Lower lobe of right lung (tissue), 2 donors: ENCODE measurements around the gene RAC3. TPM values are rescaled to one million over a fixed set of nuclear protein-coding genes. Genes with fewer than 3 reads are reported as not detected.

Source experiments
- ATAC-seq, 2 donors: fragments of 200-7000 bp; cut with Tn5 transposase; one replicate each; pipeline ENCODE4 v1.9.1; 2020 to 2022; ENCODE audit warnings: mild to moderate bottlenecking in 2 of 2, moderate library complexity in 2 of 2
- DNase-seq: peaks from one replicate; pipeline ENCODE4 v3.0.0-alpha.2; 2020
- H3K27ac ChIP-seq: fragments of 200-600 bp; one replicate; pipeline ENCODE4 v1.8.0; 2022
- H3K27me3 ChIP-seq: fragments of 200-600 bp; one replicate; pipeline ENCODE4 v1.8.0; 2022; ENCODE audit warnings: low read depth
- H3K36me3 ChIP-seq: fragments of 200-600 bp; one replicate; pipeline ENCODE4 v1.8.0; 2022; ENCODE audit warnings: mild to moderate bottlenecking
- H3K4me1 ChIP-seq: fragments of 200-600 bp; one replicate; pipeline ENCODE4 v1.8.0; 2022
- H3K4me3 ChIP-seq: fragments of 200-600 bp; one replicate; pipeline ENCODE4 v1.8.0; 2022; ENCODE audit warnings: mild to moderate bottlenecking
- H3K9me3 ChIP-seq: fragments of 200-600 bp; one replicate; pipeline ENCODE4 v1.8.0; 2022
- intact Hi-C: fragments of 100-400 bp; cut with DNase I; formaldehyde crosslinking; loops from one replicate; pipeline ENCODE4 v1.11.0; 2022
- total RNA-seq: library from RNA; stranded (reverse); fragmentation: NEBNext Ultra II Directional; extraction: Animal tissue kit (Norgen Biotek cat#: 25700); gene quantifications from one replicate; pipeline ENCODE4 v1.2.1, GENCODE V29; 2021
- TF ChIP-seq, protein P1 (sequence below): fragments of 200-600 bp; IDR thresholded peaks from one replicate; pipeline ENCODE4 v1.8.0; 2022; ENCODE audit warnings: antibody characterized with exemption, mild to moderate bottlenecking
- donor health status: DM: no; HTN: yes; CAD: no; lungs with severe emphysema.

The RAC3 gene
- total RNA-seq, 1 donor from 2014 or later: 2.8 TPM

DNA sequence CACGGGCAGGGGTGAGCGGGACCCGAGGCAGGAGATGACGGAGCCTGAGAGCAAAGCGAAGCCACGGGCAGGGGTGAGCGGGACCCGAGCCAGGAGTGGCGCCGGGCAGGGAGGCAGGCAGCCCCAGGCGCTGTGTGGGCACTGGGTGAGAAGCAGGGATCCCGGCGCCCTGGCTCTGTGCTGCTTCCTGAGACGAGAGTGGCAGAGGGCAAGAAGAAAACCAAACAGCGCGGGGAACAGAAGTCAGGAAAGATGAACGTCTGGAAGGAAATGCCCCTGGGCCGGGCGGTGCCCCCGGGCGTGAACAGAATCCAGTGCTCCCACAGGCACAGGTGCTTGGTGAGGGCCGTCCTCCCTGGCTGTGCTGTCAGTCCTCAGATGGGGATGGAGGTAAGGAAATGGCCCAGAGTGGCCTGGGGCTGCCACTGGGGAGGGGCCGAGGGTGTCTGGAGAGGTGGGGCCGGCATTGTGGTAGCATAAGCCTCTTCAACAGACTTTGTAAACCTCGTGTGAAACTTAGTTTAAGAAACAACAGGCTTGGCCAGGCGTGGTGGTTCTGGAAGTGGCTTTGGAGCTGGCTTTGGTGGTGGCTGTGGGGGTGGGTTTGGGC lies 44.2 kb upstream of the RAC3 start:
- no peak overlapping the region for H3K27ac ChIP-seq
- H3K4me1 ChIP-seq: peaks cover 14% of the 10 kb centered on the region
- H3K36me3 ChIP-seq: peaks cover 33% of the 10 kb centered on the region
- intact Hi-C loops: no loop called here
- TF ChIP-seq, protein P1, sequence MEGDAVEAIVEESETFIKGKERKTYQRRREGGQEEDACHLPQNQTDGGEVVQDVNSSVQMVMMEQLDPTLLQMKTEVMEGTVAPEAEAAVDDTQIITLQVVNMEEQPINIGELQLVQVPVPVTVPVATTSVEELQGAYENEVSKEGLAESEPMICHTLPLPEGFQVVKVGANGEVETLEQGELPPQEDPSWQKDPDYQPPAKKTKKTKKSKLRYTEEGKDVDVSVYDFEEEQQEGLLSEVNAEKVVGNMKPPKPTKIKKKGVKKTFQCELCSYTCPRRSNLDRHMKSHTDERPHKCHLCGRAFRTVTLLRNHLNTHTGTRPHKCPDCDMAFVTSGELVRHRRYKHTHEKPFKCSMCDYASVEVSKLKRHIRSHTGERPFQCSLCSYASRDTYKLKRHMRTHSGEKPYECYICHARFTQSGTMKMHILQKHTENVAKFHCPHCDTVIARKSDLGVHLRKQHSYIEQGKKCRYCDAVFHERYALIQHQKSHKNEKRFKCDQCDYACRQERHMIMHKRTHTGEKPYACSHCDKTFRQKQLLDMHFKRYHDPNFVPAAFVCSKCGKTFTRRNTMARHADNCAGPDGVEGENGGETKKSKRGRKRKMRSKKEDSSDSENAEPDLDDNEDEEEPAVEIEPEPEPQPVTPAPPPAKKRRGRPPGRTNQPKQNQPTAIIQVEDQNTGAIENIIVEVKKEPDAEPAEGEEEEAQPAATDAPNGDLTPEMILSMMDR: no peak
- no peak overlapping the region for H3K4me3 ChIP-seq
- no peaks in the 10 kb centered on the region for H3K27me3 ChIP-seq
- DNase-seq (peak; percentile 38), ATAC-seq (no peak)
- no peaks in the 10 kb centered on the region for H3K9me3 ChIP-seq

DNA sequence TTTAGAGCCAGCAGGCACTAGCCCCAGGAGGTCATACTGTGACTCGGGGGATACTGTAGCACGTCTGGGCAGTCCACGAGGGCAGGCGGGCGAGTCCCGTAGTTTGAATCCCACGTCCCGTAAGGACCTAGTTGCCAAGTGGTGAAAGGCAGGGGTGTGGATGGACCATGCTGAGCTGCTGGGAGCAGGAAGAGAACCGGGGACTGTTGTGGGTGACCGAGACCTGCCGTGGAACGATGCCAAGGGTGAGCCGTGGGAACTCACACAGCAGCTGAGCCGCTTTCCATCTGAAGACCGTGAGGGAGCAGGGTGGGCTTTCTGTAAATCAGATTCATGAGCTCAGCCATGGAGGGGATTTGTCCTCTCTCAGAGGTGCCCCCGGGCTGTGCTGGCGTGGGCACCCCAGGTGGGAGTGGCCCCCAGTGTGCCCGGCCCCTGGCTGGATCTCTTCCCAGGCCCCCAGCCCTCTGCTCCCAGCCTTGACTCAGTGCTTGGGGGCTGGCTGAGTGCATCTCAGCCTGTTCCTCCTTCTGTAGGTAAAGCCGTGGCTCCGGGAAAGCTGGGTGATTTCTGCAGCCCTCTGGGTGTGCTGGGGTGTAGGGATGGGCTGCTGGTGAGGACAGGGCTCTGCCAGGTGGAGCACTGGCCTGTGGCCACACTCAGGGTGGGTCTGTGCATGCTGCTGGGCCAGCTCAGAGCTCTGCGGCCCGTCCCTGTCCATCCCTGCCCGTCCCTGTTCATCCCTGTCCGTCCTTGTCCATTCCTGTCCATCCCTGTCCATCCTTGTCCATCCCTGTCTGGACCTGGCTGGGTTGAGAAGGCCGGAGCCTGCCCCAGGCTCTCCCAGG lies 40.4 kb upstream of the RAC3 start:
- peak overlapping the region; percentile 73 for H3K27ac ChIP-seq
- peaks cover 15% of the 10 kb centered on the region for H3K36me3 ChIP-seq
- H3K4me1 ChIP-seq: peaks cover 45% of the 10 kb centered on the region
- H3K9me3 ChIP-seq: no peaks in the 10 kb centered on the region
- ATAC-seq: peak; percentile 1 to 2
- intact Hi-C loops: no loop called here
- TF ChIP-seq, protein P1: no peak
- no peak overlapping the region for H3K4me3 ChIP-seq
- no peaks in the 10 kb centered on the region for H3K27me3 ChIP-seq
- no peak for DNase-seq

DNA sequence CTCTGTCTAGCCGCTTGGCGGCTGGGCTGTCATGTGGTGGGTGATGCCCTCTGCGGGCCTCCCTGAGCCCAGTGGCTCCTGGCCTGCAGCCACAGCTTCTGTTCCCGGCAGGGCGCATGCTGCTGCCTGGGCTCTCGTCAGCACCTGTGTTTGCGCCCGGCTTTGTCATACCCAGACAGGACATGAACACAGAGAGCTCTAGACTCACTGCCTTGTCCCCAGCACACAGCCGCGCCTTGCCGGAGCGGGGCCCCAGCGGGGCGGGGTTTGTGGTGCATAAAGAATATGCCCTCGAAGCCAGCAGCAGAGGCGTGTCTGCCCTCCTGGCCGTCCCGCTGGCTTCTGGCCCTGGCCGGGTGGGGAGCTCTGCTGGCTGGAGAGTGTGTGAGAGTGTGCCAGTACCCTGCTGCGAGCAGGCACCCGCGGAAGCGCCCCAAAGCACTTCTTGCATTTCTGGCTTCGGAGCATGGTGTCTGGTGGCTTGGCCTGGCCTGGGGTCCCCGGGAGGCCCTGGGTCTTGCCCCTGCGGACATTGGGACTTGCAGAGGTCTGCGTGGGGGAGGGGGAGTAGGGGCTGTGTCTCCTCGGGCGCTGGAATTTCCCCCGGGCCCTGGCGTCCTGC lies 39.7 kb upstream of the RAC3 start:
- Histone ChIP-seq H3K4me1 (peaks cover 45% of the 10 kb centered on the region), H3K36me3 (peaks cover 11% of the 10 kb centered on the region), H3K4me3 (peak overlapping the region; percentile 21)

DNA sequence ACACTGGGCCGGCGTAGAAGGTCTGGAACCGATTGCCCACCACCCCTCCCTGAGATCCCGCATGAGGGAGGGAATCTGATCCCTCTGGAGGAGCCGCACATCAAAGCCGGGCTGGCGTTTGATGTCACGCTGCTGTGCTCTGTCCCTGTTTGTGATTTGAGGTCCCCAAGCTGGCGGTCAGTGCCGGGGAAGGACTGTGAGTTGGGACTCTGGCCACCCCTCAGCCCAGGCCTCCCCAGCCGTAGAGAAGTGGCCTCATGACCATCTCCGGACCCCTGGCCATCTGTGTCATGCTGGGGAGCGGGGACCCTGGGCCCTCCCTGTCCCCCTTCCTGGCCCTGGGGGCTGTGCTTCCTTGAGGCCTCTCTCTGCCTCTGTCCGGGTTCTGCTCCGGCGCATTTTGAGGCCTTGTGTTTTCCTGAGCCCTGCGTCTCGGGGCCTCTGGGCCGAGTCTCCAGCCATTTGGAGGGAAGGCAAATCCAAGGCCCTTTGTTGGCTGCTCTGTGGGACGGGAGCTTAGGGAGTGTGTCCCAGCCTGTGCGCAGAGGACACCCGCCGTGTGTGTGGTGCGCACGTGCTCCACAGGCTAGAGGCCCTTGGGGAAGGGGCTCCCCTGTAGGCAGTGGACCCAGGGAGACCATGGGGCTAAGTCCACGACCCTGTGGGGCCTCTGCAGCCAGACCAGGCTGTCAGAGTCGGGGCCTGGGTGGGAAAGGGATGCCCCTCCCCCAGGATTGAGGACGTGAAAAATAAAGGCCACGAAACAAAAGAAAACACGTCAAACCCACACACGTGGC lies 39.0 kb upstream of the RAC3 start:
- intact Hi-C loops: no loop called here
- TF ChIP-seq, protein P1: no peak
- Histone ChIP-seq H3K27me3 (no peaks in the 10 kb centered on the region), H3K27ac (peak overlapping the region; percentile 71), H3K36me3 (peaks cover 7% of the 10 kb centered on the region), H3K9me3 (no peaks in the 10 kb centered on the region), H3K4me1 (peaks cover 45% of the 10 kb centered on the region), H3K4me3 (peak overlapping the region; percentile 21)
- DNase-seq (no peak), ATAC-seq (no peak)

More for the DNA sequence above, 39.7 kb upstream of the RAC3 start:
- DNase-seq (peak; percentile 94), ATAC-seq (peak; percentile 89 to 92)
- intact Hi-C loops: no loop called here
- Histone ChIP-seq H3K9me3 (no peaks in the 10 kb centered on the region), H3K27ac (peak overlapping the region; percentile 73), H3K27me3 (no peaks in the 10 kb centered on the region)
- TF ChIP-seq, protein P1: no peak
